ENCODE measurements around the gene FAM174B. TPM values are rescaled to one million over a fixed set of nuclear protein-coding genes. Genes with fewer than 3 reads are reported as not detected.

Gene FAM174B
- total RNA-seq, 1 donor from 2014 or later: 11.9 TPM

DNA sequence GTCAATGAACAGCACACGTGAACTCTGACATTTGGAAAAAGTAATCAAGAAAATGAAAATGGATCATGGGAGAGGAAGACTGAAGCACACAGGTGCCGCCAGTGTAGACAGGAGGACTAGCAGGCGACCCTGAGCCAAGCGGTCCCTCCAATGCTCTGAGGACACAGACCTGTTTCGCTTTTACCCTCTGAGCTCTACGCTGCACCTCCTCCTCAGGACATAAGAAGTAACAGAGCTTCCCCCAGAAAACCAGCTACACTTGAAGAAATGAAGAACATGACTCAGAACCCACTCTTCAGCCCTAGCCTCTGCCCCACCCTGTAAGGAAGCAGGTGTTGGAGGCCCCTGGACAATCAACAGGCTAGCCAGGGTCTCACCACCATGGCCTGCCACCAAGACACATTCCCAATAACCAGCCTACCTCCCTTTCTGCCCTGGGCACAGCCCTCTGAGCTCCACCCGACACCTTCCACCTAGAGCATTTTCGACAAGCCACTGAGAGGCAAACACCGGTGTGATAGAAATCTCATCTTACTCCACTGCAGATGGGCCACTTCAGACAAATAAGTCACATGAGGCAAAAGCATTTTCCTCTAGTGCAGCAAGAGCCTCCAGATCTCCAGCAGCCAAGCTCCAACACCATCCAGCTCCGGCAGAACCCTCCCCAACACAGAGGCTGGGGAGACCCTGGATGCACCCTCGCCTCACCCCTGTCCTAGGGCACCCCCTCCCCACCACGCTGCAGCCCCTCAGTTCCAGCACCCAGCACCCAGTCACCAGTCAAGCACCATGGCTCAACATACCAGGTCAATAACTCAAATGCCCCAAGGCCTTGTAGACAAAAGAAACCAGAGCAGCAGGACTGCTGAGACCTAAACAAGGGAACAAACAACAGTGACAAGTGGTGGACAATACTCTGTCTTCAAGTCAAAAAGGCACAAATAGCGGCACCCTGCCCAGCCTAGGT is 11.4 kb downstream of the FAM174B start:
- DNase-seq (ENCODE audit: low read depth): no peak

DNA sequence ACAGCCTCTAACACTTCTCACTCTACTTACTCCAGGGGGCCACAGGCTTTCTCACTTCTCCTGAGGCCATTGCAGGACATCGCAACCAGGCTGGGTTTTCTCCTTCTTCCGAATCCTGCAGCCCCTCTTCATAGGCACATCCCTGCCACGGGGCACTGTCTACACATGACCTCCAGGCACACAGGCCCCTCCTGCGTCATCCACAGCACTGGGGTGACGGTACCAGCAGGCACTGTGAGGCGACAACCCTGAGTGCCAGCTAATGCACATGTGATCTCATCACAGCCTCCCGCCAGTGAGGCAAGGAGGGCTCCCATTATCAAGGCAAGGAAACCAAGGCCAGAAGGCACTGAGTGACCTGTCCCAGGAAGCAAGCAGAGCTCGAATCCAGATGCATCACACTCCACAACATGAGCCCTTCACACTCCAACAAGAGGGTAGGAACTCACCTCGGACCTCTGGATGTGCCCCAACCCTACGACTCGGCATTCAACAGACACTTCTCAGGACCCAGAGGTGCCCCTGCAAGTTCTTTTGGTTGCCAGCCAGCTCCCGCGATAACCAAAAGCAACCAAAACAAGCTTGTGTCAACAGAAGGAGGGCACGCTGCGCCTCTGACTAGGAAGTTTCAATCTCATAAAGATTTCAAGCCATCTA is 16.7 kb downstream of the FAM174B start:
- no peak for DNase-seq (ENCODE audit: low read depth)

DNA sequence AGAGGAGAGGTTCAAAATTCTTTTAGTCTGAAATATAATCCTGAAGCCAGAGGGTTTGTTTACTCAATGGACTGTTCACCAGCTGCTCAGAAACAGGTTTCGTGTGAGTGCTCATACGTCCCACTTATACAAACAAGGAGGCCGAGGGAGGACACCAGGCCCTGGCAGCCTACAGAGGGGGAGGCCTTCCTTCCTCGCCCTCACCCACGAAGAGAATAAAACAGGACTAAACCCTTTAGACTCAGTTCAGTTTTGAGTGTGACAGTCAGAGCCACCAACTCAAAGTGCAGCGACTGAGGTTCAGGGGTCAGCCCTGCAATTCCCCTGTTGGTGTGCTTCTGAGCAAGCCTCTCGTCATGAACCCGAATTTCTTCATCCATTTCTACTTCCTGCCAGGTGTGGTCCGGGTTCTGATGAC is 17.3 kb downstream of the FAM174B start:
- DNase-seq (ENCODE audit: low read depth): peak; percentile 38

DNA sequence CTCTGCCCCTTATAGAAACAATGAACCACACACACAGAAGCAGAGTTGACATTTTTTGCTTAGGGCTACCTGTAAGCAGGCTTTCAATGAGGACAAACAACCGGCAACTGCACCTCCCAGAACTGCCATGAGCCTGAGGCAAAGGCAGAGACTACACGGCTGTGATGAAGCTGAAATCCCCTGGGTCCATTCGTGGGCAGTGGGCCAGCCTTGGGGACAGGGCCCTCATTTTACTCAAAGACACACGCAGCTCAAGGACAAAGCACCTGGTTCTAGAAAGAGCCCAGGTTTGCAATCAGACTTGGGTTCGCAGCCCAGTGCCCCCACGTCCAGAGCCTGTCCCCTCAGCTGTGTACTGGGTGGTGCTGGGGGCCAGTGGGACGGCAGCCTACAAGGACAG is 17.9 kb downstream of the FAM174B start:
- no peak for DNase-seq (ENCODE audit: low read depth)

DNA sequence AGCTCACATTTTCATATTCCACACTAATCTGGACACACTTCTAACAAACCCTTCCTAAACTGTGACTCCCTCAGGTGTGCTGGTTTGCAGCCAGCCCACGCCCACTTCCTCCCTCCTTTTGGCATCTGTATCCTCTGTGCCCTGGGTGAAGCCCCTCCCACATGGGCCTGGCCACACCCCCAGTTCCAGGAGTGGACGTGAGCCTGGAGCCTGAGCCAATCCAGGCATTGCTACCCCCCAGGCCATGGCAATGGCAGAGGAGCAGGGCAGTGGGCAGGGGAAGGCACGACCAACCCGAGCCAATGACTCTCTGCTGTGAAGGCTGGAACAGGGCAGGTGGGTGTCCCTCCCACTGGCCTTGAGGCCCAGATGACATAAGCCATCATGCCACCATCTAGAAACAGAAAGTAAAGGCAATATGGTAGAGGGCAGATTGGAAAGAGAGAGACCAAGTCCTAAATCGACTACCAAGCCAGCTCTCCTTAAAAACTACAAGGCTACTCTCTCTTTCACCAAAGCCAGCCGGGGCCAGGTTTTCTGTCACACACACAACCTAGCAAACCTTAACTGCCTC is 18.6 kb downstream of the FAM174B start:
- no peak for DNase-seq (ENCODE audit: low read depth)

DNA sequence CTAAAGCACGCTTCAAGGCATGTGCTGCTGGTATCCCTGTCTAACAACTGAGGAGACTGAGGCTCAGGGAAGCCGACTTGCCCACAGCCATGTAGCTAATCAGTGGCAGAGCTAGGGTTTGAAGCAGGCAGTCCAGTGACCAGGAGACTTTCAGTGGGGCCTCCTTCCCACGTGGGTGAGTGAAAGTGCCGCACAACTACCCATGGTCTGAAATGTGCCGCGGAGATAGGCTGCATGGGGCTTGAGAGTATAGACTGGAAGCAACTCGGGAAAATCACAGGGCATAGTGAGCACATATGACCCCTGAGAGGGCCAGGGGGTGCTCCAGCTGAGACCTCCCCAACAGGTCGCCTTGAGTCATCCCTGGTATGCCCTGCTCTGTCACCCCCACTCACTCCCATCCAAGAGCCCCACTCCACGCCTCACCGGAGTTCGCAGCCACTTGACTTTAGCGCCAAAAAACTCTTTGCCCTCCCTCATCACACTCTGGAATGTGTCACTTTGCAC is 19.1 kb downstream of the FAM174B start:
- no peak for DNase-seq (ENCODE audit: low read depth)

DNA sequence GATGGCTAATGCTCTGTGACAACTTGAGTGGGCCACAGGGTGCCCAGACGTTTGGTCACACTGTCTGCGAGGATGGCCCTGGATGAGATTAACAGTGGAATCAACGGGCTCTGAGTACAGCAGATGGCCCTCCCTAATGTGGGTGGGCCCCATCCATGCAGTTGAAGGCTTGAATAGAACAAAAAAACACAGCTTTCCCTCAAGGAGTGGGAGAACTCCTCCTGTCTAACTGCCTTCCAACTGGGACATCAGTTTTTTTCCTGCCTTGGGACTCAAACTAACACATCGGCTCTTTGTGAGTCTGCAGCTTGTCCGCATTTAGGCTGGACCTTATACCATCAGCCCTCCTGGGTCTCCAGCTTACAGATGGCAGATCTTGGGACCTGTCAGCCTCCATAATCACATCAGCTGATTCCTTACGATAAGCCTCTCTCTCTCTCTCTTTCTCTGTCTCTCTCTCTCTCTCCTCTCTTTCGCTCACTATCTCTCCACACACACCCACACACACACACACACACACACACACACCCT is 20.8 kb downstream of the FAM174B start:
- DNase-seq (ENCODE audit: low read depth): no peak

DNA sequence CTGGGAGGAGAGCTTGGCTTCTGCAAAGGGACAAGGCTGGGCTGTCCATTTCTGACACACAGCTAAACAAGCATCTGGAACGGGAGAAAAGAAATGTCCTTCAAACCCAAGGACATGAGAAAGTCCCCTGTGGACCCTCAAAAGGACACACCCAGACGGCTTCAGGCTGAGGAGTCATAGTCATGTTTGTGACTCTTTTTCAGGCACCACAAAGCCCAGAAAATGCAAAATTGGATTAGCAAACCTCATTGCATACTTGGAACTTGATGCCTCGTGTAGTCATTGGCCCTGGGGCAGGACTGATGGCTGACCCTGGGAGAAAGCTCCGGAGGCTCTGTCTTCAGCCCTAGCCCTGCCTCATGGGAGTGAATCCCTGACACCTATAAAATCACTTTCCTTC is 21.5 kb downstream of the FAM174B start:
- no peak for DNase-seq (ENCODE audit: low read depth)

DNA sequence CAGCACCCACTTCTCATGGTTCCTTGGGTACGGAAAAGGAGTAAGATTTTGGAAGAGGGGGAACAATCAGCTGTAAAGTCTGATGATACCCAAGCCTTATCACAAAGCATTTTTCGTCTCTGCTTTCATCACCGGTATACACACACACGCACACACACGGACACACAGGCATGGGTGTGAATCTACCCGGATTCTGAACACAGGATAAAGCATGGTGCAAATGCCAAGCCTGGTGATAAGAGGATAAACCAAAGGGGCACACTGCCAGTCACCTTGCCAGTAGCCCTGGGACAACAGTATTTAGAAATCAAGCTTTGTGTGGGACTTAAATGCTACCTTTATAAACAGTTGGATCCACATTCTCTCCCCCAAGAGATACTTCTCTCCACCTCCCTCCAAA is 22.2 kb downstream of the FAM174B start:
- DNase-seq (ENCODE audit: low read depth): no peak

DNA sequence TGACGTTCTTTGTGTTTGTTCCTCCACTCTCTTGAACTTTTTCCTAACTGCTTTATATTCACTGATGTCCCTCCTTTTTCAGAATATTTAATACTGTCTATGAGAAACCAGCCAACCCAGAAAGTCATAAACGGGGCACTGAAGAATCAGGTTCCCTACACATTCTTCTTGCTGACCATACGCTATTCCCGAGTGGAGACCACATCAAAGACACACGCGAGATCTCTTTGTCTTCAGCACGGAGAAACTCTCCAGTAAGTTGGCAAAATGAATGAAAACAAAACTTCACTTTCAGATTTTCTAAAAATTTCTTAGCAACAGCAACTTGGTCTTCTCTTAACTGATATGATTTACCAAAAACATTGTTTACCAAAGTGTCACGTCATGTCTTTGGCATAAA is 22.6 kb downstream of the FAM174B start:
- no peak for DNase-seq (ENCODE audit: low read depth)

DNA sequence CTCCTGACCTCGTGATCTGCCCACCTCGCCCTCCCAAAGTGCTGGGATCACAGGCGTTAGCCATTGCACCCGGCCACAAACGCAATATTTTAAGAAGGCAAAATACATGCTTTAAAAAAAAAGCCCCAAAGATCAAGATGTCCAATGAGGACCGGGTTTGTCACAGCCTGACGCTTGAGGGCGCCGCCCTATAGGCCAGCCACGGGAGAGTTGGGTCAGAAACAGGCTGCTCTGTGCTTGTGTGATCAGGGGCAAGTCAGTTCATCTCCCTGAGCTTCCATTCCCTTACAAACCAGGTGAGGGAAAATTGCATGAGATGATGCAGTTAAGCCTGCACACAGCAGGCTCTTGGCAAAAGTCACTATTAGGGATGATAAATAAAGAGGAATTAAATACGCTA is 23.9 kb downstream of the FAM174B start:
- DNase-seq (ENCODE audit: low read depth): no peak

DNA sequence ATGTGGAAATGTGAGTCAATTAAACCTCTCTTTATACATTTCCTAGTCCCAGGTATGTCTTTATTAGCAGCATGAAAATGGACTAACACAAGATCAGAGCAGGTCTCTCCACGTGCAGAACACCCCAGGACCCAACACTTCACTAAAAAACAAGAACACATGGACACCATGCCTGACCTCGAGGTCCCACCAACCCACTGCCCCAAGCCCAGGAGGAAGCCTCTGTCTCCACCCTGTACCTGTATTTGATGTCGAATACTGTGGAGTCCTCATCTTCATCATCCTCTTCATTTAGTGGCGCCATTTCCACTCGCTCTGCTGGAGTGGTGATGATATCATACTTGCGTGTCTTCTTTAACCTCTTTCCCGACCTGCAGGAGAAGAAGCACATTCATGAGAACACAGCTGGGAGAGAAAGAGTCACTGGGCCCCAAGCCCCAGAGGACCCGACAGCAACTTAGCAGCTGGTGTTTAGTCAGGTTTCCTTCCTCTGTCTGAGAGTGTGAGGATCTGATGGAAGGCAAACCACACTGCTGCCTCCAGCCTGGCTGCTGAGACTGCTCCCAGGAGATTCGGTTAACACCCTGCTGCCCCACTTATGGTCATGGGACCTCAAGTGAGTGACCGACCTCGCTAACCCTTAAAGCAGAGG is 25.5 kb downstream of the FAM174B start:
- DNase-seq (ENCODE audit: low read depth): no peak

DNA sequence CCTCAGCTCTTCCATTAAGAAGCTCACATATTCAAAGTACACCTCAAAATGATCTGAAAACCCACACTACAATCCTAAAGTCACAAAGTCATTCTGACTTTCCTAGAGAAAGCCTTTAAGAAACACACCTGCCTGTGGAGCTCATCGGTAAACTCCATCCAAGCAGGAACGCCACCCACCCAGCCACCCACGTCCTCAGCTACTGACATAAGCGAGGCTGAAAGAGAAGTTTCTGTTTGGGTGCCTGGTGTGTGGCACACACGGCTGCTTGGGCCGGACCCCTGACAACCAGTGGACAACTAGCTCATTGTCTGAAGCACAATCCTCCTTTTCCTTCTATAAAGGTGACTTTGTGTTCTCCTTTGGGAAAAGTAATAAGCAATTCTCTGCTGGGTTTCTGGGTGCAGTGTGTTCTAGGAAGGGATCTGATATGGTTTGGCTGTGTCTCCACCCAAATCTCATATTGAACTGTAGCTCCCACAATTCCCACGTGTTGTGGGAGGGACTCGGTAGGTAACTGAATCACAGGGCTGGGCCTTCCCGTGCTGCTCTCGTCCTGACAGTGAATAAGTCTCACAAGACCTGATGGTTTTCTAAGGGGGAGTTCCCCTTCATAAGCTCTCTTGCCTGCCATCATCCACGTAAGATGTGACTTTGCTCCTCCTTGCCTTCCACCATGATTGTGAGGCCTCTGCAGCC is 26.1 kb downstream of the FAM174B start:
- no peak for DNase-seq (ENCODE audit: low read depth)

DNA sequence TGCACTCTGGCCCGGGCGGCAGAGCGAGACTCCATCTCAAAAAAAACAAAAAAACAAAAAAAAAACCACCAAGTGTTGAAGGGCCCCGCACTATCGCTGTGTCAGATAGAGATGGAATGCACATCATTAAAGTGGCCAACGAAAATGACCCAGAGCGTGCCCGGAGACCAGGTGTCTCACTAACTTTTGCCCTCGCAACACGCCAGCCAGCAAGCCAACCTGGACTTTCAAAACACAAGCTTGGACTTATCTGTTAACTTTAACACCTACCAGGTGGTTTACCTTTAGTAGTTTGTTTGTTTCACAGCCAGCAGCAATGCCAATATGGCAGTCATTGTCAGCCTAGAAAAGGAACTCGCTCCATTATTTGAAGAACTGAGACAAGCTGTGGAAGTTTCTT is 28.6 kb downstream of the FAM174B start:
- DNase-seq (ENCODE audit: low read depth): no peak

DNA sequence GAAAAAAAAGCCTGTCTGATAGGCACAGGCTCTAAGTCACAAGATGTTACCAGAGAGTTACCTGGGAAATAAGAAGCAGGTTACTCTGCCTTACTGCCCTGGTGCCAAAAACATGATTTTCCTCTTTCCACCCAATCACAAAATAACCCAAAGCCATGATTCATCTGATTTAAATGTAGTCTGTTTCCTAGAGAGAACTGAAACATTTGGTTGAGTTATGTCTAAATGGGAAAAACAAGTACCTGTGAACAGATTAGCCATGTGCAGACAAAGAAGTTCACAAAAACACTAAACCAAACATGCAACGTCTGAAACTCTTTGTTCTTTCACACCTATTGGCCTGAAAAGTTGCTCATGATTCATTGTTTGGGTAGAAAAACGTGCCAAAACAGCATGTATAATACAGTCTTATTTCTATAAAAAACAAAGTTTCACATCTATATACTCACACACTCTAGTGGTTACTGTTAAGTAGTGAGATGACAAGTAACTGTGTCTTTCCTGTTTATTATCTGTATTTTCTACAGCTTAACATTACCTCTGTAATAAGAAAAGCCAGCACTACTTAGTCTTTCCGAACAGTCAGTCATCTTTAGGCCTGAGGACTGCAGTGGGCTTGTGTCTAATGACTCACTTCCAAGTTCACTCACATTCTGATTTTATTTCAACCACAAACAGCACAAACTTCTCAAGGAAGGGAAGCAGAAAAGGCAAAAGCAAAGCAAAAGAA is 30.2 kb downstream of the FAM174B start:
- DNase-seq (ENCODE audit: low read depth): peak; percentile 77

DNA sequence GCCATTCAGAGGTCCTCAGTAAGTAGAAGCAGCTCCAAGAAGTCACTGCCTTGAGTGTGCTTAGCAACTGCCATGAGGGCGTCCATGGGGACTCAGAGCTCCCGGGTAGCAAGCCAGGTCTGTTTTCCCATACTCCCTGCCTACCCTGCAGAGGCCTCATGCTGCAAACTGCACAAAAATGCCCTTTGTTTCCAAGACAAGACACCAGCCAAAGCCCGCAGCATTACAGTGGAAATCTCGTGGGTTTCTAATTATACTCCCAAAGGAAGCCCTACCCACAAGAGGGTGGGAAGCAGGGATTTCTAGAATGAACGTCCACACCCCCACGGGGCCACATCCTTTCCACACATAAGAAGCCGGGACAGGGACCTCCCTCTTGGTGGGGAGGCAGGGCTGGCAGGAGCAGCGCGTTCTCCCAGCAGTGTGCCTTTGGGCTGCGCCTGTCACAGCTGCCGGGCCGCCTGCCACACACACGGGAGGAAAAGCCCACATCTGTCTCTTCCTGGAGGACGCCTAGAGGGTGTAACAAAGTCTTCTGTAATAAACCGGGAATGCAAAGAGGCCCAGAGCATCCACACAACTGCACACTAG is 31.1 kb downstream of the FAM174B start:
- DNase-seq (ENCODE audit: low read depth): no peak

DNA sequence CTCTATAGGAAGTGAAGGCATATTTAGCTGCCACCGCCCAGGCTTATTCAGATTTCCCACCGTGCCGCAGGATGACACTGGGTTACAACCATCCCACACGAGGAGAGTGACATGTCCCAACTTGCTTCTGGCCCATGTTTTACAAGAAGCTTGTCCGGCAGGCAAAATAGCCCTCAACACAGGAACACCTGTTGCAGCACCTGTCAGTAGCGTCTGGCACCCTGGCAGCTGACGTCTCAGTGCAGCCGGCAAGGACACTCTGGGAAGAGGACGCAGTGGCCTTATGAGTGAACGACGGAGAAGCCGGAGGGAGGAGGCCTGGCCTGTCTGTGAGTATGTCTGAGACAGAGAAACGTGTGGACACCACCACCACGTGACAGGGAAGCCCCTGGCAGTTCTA is 32.1 kb downstream of the FAM174B start:
- no peak for DNase-seq (ENCODE audit: low read depth)

DNA sequence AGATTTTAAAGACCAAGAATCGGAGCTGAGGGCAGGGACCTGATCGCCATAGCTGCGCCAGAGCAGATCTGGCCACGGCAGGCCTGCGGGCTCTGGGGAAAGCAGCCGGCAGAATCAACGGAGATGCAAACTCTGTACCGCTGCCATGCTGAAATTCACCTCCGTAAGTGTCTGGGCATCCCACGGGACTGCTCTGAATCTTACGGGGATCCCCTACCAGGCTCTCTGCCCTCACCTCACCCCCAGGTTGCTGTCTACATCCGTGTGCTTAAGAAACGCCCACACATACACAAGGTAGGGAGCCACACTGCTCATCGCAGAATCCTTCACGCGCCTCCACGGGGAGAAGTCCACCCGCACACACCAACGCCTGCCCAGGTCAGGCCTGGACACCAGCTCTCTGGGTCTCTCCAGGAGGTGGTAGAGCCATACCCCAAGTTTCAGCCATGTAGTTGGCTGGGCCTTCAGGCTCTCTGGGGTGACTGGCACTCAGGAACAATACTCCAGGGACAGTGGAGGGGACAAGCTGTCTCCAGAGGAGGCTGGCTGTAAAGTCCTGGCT is 33.5 kb downstream of the FAM174B start:
- no peak for DNase-seq (ENCODE audit: low read depth)

DNA sequence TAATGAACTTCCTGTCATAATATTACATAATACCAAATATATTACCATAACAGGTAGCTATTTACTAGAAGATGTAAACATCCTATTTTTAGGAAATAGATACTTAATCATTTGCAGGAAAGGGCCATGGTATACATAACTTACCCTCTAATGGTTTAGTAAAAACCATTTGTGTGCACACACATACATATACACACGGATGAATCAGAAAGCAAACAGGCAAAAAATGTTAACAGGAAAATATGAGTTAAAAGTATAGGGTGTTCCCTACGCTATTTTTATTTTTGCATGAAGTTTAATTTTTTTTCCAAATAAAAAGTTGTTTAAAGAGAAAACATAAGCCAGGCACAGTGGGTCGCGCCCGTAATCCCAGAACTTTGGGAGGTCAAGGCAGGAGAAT is 34.6 kb downstream of the FAM174B start:
- no peak for DNase-seq (ENCODE audit: low read depth)
